HTR-8/SVneo (cell line): ENCODE results near the gene USP33.
"Not testable (repeated sequence)": the region's sequence is repeated elsewhere in the genome, so short reads cannot be mapped to it uniquely, and the experiment has no call there.

ENCODE experiments used
- DNase-seq: peaks from one replicate; pipeline ENCODE4 v3.0.0; 2011; ENCODE audit warnings: low spot score, mixed read lengths; ENCODE audit not compliant: insufficient read length
- FAIRE-seq: peaks from 2 replicates; lab custom pipeline; 2011; peaks lifted over from hg19 to GRCh38; lab: Jason Lieb, UNC

USP33 gene

DNA sequence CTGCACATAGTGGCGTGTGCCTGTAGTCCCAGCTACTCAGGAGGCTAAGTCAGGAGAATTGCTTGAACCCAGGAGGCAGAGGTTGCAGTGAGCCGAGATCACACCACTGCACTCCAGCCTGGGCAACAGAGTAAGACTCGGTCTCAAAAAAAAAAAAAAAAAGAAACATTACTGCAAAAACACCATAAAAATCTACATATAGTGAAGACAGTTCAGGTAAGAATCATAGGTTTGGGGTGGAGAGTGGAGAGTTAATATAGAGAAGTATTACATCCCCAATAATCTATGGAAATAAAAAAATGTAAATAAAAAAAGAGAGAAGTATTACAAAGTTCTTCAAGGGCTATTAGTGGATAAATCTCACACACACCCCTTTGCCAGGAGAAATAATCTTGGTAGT, 84.8 kb downstream of the USP33 start:
- not testable (repeated sequence) for FAIRE-seq

DNA sequence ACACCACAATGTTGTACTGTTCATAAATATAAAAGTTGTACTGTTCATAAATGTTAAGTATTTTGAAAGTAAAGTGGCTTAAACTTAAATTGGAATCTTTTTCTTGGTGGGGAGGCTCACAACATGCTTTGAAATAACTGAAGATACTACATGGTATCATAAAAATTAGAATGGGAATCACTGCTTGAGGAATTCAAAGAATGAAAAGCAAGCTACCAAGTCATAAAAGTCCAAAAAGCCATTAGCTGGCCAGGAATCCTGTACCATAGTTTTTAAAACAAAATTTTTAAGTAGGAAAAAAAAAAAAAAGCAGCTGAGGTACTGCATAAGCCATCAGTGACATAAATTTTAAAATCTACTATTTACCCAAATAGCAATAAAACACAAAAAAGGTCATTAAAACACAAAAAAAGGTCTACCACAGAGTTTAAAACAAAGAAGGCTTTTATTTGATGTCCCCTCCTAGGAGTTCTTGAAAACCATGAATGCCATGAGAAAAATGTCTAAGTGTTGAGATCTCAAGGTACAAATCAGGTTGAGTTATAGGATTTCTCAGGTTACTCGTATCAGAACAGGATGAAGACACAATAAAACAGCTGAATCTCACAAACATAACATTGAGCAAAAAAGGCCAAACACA, 85.8 kb downstream of the USP33 start:
- FAIRE-seq (no peak), DNase-seq (no peak)

More for the DNA sequence above, 84.8 kb downstream of the USP33 start:
- DNase-seq = not testable (repeated sequence)

GRCh38 chr1:77673030-77673429, 86.6 kb downstream of the USP33 start:
- FAIRE-seq = no peak

GRCh38 chr1:77672374-77672773, 87.3 kb downstream of the USP33 start:
- DNase-seq (no peak), FAIRE-seq (no peak)

More at GRCh38 chr1:77673030-77673429, 86.6 kb downstream of the USP33 start:
- DNase-seq = no peak

GRCh38 chr1:77671836-77672235, 87.8 kb downstream of the USP33 start:
- no peak for FAIRE-seq

DNA sequence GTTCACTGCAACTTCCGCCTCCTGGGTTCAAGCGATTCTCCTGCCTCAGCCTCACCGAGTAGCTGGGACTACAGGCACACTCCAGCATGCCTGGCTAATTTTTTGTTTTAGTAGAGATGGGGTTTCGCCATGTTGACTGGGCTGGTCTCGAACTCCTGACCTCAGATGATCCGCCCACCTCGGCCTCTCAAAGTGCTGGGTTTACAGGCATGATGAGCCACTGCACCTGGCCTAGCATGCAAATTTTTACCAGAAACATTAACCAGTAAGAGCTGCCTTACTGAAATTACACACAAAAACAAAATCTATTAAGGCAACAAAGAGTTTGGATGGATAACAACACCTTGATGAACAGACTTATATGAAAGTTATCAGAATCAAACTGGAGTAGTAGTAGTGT, 89.3 kb downstream of the USP33 start:
- FAIRE-seq (no peak), DNase-seq (no peak)

More at GRCh38 chr1:77671836-77672235, 87.8 kb downstream of the USP33 start:
- no peak for DNase-seq

DNA sequence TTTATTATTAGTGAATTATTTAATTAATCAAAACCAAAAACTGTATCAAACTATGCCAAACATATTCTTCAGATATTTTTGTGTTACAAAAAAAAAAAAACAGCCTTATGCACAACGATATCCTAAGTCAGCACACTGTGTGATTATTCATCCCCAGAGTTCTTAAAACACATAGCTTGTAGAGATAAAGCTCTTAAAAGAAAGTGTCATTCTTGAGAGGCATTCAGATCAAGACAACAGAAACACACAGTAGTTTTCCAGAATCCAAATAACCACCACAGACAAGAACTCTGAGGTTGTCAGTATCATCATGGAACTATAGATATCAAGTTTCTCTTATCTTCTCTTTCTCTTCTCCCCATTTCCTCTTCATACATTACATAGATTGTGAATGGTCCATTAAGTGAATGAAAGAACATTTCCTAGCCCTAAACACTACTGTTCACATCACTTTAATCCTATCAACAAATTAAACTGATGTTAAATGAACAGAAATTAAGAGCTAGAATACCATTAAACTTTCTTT, 90.7 kb downstream of the USP33 start:
- no peak for FAIRE-seq
- DNase-seq = no peak

- DNase-seq = no peak
- no peak for FAIRE-seq
Observed at GRCh38 chr1:77664939-77665516, 94.6 kb downstream of the USP33 start.

DNA sequence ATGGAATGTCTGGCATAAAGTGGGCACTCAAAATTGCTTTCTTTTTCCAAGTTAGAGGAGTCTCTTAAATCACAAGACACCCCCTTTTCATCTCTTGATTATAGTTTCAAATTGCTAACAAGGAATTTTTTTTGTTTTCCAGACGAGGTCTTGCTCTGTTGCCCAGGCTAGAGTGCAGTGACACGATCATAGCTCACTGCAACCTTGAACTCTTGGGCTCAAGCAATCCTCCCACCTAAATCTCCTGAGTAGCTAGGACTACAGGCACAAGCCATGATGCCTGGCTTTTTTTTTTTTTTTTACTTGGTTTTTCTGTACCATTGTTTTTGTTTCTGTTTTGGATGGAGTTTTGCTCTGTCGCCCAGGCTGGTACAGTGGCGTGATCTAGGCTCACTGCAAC, 98.0 kb downstream of the USP33 start:
- DNase-seq = no peak
- FAIRE-seq = no peak

- no peak for DNase-seq
- FAIRE-seq = no peak
Observed at GRCh38 chr1:77659879-77660593, 99.6 kb downstream of the USP33 start.

DNA sequence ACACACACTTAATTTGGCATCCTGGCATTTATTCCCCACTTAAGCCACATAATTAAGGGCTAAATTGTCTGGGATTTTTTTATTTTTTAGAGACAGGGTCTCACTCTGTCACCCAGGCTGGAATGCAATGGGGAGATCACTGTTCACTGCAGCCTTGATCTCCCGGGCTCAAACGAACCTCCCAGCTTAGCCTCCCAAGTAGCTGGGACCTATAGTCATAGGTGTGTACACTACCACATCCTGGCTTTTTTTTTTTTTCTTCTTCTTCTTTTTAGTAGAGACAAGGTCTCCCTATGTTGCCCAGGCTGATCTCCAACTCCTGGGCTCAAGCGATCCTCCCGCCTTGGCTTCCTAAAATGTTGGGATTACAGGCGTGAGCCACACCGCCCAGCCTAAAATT, 101.4 kb downstream of the USP33 start:
- FAIRE-seq (no peak), DNase-seq (no peak)

GRCh38 chr1:77655431-77655974, 104.1 kb downstream of the USP33 start:
- no peak for FAIRE-seq

DNA sequence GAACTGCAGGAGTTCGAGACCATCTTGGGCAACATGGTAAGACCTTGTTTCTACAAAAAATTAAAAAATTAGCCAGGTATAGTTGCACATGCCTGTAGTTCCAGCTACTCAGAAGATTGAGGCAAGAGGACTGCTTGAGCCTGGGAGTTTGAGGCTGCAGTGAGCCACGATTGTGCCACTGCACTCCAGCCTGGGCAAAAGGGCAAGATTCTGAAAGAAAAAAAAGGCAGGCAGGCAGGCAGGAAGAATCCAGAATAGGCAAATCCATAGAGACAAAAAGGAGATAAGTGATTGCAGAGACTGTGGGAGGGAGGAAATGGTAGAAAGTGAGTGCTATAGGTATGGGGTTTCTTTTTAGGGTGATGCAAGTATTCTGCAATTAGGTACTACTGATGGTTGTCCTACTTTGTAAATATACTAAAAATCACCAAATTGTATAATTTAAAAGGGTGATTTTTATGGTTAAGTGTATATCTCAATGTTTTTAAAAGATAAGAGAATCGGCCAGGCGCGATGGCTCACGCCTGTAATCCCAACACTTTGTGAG, 106.6 kb downstream of the USP33 start:
- no peak for DNase-seq
- no peak for FAIRE-seq

More at GRCh38 chr1:77655431-77655974, 104.1 kb downstream of the USP33 start:
- no peak for DNase-seq

GRCh38 chr1:77652268-77652667, 107.4 kb downstream of the USP33 start:
- DNase-seq = no peak
- no peak for FAIRE-seq

- DNase-seq (no peak), FAIRE-seq (no peak)
Observed at GRCh38 chr1:77649127-77649526, 110.5 kb downstream of the USP33 start.

DNA sequence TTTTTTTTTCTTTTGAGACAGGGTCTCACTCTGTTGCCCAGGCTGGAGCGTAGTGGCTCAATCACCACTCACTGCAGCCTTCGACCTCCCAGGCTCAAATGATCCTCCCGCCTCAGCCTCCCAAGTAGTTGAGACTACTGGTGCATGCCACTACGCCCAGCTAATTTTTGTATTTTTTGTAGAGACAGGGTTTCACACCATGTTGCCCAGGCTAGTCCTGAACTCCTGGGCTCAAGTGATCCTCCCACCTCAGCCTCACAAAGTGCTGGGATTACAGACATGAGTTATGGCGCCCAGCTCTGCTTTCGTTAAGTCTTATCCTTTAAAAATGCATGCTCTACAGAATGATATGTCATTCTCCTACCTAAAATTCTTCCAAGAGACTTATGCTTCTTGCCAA, 113.4 kb downstream of the USP33 start:
- DNase-seq, FAIRE-seq: not testable (repeated sequence)
